Right atrium auricular region (tissue), 2 donors: ENCODE measurements around the gene C16orf86. TPM values are rescaled to one million over a fixed set of nuclear protein-coding genes. Genes with fewer than 3 reads are reported as not detected.

ENCODE experiments used
- DNase-seq: peaks from one replicate; pipeline ENCODE4 v3.0.0-alpha.2; 2019; ENCODE audit warnings: low spot score
- H3K27ac ChIP-seq, 2 donors: fragments of 200-600 bp; sonication (generic); 1 replicate in 1 of 2; 2 replicates in 1 of 2; pipeline ENCODE4 v1.5.1; 2016 to 2019
- H3K27me3 ChIP-seq, 2 donors: fragments of 200-600 bp; sonication (generic); one replicate each; pipeline versions ENCODE4 v1.5.1 to v1.6.0; 2017 to 2019
- H3K36me3 ChIP-seq: fragments of 200-600 bp; sonication (generic); one replicate; pipeline ENCODE4 v1.5.1; 2016
- H3K4me1 ChIP-seq, 2 donors: fragments of 200-600 bp; sonication (generic); one replicate each; pipeline versions ENCODE4 v1.5.1 to v1.6.0; 2017 to 2019
- H3K4me3 ChIP-seq, 2 donors: fragments of 200-600 bp; sonication (generic); 1 replicate in 1 of 2; 2 replicates in 1 of 2; pipeline ENCODE4 v1.5.1; 2017 to 2019; ENCODE audit warnings: mild to moderate bottlenecking in 1 of 2, moderate library complexity in 1 of 2
- H3K9me3 ChIP-seq, 2 donors: fragments of 200-600 bp; sonication (generic); one replicate each; pipeline ENCODE4 v1.5.1; 2019
- total RNA-seq, 2 donors: library from RNA; depleted of rRNA; stranded (reverse); fragments of >200 nt; gene quantifications; one replicate each; pipeline ENCODE4 v1.1.0, GENCODE V29; 2016
- TF ChIP-seq, protein P1 (sequence below), 2 donors: fragments of 200-600 bp; sonication (generic); IDR thresholded peaks; one replicate each; pipeline ENCODE4 v1.5.1; 2019; ENCODE audit warnings: antibody characterized with exemption in 2 of 2

The C16orf86 gene
- total RNA-seq, 2 donors from 2014 or later = 3.6 to 7.7 TPM

DNA sequence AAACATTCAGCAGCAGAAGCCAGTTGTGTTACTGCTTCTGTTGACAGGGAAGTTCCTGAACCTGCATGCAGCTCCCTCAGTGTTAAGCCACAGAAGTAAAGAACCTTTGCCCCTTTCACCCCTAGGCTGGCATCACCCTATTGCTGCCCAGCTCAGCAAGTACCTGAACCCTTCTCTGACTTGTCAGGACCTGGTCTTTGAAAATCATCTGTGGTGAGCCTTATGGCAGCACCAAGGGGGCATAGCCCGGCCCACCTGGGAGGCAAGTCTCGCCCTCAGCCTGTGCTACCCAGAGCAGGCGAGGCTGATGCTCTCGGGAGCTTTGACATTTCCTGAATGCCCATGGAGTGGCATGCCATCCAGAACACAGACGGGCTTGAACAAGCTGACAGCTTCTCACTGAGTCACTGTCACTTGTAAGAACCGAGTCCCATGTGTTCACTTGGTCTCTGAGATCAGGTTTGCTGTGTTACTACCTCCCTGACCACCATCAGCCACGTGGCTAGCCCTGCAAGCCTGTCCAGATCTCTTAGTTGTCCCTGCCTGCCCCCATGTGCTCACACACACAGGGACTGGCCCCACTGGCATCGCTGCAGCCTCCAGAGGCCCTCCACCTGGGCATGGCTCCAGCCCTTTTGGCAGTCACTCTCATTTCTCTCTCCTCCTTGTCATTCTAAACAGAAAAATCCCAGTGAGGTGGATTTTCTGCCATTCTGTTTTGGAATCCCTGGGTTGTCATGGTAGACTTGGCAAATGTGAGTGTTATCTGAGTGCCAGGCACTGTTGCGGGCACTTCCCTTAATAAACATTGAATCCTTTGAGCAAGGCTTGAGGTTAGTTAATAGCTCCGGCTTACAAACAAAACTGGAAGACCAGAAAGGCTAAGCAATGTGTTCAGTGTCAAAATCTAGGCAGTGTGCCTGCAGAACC is 24.6 kb upstream of the C16orf86 start:
- no peak for DNase-seq
- H3K27me3 ChIP-seq = peaks cover 4 to 5% of the 10 kb centered on the region in 2 donors
- H3K27ac ChIP-seq = no peak overlapping the region
- no peaks in the 10 kb centered on the region for H3K9me3 ChIP-seq
- peaks cover 18% of the 10 kb centered on the region for H3K36me3 ChIP-seq
- no peak overlapping the region for H3K4me3 ChIP-seq
- TF ChIP-seq, protein P1, sequence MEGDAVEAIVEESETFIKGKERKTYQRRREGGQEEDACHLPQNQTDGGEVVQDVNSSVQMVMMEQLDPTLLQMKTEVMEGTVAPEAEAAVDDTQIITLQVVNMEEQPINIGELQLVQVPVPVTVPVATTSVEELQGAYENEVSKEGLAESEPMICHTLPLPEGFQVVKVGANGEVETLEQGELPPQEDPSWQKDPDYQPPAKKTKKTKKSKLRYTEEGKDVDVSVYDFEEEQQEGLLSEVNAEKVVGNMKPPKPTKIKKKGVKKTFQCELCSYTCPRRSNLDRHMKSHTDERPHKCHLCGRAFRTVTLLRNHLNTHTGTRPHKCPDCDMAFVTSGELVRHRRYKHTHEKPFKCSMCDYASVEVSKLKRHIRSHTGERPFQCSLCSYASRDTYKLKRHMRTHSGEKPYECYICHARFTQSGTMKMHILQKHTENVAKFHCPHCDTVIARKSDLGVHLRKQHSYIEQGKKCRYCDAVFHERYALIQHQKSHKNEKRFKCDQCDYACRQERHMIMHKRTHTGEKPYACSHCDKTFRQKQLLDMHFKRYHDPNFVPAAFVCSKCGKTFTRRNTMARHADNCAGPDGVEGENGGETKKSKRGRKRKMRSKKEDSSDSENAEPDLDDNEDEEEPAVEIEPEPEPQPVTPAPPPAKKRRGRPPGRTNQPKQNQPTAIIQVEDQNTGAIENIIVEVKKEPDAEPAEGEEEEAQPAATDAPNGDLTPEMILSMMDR (IDR thresholded peaks at IDR 0.05) = no peak
- H3K4me1 ChIP-seq = peaks cover 0 to 22% of the 10 kb centered on the region in 2 donors

DNA sequence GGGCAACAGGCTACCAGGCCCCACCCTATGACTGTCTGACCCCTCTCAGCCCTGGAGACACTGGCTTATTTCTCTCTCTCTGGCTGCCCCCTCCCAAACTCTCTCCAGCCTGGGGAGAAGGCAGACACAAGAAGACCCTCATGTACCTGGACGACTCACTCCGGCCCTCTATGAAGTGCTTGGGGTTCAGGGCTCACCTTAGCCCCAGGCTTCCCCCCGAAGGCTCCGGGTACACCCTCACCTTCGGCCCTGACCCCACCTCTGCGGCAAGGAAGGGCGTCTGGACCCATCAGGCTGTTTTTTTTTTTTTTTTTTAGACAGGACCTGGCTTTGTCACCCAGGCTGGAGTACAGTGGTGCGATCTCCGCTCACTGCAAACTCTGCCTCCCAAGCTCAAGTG is 22.6 kb upstream of the C16orf86 start:
- H3K9me3 ChIP-seq = no peaks in the 10 kb centered on the region

DNA sequence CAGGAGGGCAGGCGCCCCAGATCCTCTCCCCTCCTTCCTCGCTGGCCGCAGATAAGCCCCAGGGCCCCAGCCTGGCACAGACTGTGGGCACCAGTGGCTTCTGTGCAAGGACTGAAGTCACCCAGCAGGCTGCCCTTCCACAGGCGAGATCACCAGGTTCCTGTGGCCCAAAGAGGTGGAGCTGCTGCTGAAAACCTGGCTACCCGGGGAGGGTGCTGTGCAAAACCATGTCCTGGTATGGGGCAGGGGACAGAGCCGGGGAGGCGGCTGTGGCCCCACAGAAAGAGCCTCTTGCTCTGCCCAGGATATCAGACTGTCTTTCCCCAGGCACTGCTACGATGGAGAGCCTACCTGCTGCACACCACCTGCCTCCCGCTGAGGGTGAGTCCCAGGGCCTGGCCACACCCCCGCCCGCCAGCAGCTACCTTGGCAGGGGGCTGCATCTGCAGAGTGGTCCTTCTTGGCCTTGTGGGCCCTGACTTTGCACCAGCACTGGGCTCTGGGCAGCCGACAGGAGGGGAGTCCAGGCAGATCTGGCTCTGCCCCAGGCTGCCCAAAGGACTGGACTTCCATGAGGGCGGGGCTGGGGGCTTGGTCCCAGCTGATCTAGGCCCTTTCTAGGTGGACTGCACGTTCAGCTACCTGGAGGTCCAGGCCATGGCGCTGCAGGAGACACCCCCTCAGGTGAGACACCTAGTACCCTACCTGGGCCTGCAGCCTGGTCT is 21.1 kb upstream of the C16orf86 start:
- Histone ChIP-seq H3K4me1 (peaks cover 0 to 35% of the 10 kb centered on the region in 2 donors), H3K36me3 (no peaks in the 10 kb centered on the region), H3K9me3 (no peaks in the 10 kb centered on the region), H3K4me3 (no peak overlapping the region), H3K27ac (no peak overlapping the region), H3K27me3 (peaks cover 7 to 23% of the 10 kb centered on the region in 2 donors)
- no peak for DNase-seq
- TF ChIP-seq, protein P1 (IDR thresholded peaks at IDR 0.05) = no peak

More for the DNA sequence above, 22.6 kb upstream of the C16orf86 start:
- H3K27ac ChIP-seq = no peak overlapping the region
- H3K27me3 ChIP-seq = peaks cover 7 to 19% of the 10 kb centered on the region in 2 donors
- DNase-seq = no peak
- peaks cover 0 to 29% of the 10 kb centered on the region in 2 donors for H3K4me1 ChIP-seq
- H3K36me3 ChIP-seq = no peaks in the 10 kb centered on the region
- TF ChIP-seq, protein P1 (IDR thresholded peaks at IDR 0.05) = no peak
- no peak overlapping the region for H3K4me3 ChIP-seq

DNA sequence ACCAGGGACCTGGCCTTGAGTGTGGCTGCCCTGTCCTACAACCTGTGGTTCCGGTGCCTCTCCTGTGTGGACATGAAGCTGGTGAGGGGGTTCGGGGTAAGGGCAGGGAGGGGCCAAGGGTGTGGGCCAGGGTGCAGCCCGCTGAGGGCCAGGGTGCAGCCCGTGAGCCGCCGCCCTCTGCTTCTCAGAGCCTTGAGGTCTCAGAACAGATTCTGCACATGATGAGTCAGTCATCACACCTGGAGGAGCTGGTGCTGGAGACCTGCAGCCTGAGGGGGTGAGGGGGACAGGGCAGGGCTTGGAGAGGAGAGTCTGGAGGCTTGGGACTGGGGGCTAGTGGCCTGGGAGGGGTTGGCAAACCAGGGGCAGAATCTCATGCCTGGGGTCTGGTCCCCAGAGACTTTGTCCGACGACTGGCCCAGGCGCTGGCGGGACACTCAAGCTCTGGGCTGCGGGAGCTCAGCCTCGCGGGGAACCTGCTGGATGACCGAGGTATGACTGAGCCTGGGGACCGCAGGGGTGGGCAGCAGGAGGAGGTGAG is 19.4 kb upstream of the C16orf86 start:
- Histone ChIP-seq H3K4me1 (peaks cover 0 to 27% of the 10 kb centered on the region in 2 donors), H3K9me3 (no peaks in the 10 kb centered on the region), H3K27me3 (peaks cover 7 to 23% of the 10 kb centered on the region in 2 donors), H3K4me3 (no peak overlapping the region), H3K27ac (no peak overlapping the region), H3K36me3 (no peaks in the 10 kb centered on the region)
- TF ChIP-seq, protein P1 (IDR thresholded peaks at IDR 0.05) = no peak
- DNase-seq = no peak

DNA sequence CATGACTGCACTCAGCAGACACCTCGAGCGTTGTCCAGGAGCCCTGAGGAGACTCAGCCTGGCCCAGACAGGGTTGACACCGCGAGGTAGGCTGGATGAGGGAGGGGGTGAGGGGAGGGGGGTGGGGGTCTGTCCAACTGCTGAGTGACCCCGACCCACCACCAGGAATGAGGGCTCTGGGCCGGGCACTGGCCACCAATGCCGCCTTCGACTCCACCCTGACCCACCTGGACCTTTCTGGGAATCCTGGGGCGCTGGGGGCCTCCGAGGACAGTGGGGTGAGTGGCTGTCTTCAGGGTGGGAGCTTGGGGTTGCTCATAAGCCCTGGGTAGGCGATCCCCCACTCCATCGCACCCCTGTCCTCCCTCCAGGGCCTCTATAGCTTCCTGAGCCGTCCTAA is 18.9 kb upstream of the C16orf86 start:
- Histone ChIP-seq H3K27ac (no peak overlapping the region), H3K9me3 (no peaks in the 10 kb centered on the region), H3K4me3 (no peak overlapping the region), H3K27me3 (peaks cover 7 to 23% of the 10 kb centered on the region in 2 donors), H3K4me1 (peaks cover 0 to 25% of the 10 kb centered on the region in 2 donors), H3K36me3 (no peaks in the 10 kb centered on the region)
- no peak for DNase-seq
- TF ChIP-seq, protein P1 (IDR thresholded peaks at IDR 0.05) = no peak
